GM18526 (cell line): ENCODE measurements around the gene TXNDC15.

Source experiments
- POLR2A ChIP-seq: IDR thresholded peaks from 3 replicates; pipeline ENCODE4 v1.6.1; 2011; ENCODE audit not compliant: insufficient read length; ENCODE audit errors: extremely low read depth

The TXNDC15 gene

GRCh38 chr5:134906811-134907210, 32.6 kb downstream of the TXNDC15 start:
- TF ChIP-seq POLR2A, result no peak

GRCh38 chr5:134911285-134912206, 37.4 kb downstream of the TXNDC15 start:
- no peak for TF ChIP-seq POLR2A

- no peak for TF ChIP-seq POLR2A
Measured at GRCh38 chr5:134913254-134913653, 39.1 kb downstream of the TXNDC15 start.

- TF ChIP-seq POLR2A, result no peak
Measured at GRCh38 chr5:134913795-134914194, 39.6 kb downstream of the TXNDC15 start.

- no peak for TF ChIP-seq POLR2A
Measured at GRCh38 chr5:134917070-134917815, 43.1 kb downstream of the TXNDC15 start.

- no peak for TF ChIP-seq POLR2A
Measured at GRCh38 chr5:134918861-134919260, 44.7 kb downstream of the TXNDC15 start.

GRCh38 chr5:134920848-134921575, 46.8 kb downstream of the TXNDC15 start:
- no peak for TF ChIP-seq POLR2A

- TF ChIP-seq POLR2A, result no peak
Measured at GRCh38 chr5:134932508-134932907, 58.3 kb downstream of the TXNDC15 start.

- no peak for TF ChIP-seq POLR2A
Measured at GRCh38 chr5:134934202-134934601, 60.0 kb downstream of the TXNDC15 start.

GRCh38 chr5:134935711-134936602, 61.8 kb downstream of the TXNDC15 start:
- TF ChIP-seq POLR2A, result no peak

- no peak for TF ChIP-seq POLR2A
Measured at GRCh38 chr5:134937526-134937925, 63.4 kb downstream of the TXNDC15 start.

- TF ChIP-seq POLR2A, result no peak
Measured at GRCh38 chr5:134938030-134938429, 63.9 kb downstream of the TXNDC15 start.

- TF ChIP-seq POLR2A, result no peak
Measured at GRCh38 chr5:134939500-134939899, 65.3 kb downstream of the TXNDC15 start.

GRCh38 chr5:134943547-134943946, 69.4 kb downstream of the TXNDC15 start:
- TF ChIP-seq POLR2A, result no peak
